ENCODE measurements around the gene TSPYL2.

TSPYL2 gene

DNA sequence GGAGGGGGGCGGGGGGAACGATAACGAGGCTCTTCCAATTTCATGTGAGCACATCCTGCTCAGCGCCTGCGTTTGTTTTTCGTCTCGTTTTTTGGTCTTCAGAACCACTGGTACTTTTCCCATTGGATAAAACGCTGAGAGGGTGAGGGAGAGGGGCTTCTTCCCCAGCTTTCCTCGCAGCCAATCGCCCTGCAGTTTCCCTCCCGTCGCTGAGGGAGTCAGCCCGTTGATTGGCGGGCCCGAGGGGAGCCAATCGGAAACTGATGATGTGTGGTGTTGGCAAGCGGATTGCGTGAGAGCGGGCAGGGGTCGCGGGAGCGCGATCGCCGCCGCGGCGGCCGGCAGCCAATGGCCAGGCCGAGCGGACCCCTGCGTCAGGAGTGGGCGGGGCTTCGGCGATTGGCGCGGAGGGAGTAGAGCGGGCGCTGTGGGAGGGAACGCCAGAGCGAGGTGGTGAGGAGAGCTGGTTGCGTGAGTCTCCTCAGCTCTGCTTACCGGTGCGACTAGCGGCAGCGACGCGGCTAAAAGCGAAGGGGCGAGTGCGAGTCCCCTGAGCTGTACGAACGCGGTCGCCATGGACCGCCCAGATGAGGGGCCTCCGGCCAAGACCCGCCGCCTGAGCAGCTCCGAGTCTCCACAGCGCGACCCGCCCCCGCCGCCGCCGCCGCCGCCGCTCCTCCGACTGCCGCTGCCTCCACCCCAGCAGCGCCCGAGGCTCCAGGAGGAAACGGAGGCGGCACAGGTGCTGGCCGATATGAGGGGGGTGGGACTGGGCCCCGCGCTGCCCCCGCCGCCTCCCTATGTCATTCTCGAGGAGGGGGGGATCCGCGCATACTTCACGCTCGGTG, at the start of gene TSPYL2:
TSS of gene TSPYL2 (plus strand) at position 443 of the 848 bp plus-strand sequence. CDS start at position 575, 132 bp downstream.
- DNase-seq (ENCODE audit: low read depth), result peak; percentile 77

DNA sequence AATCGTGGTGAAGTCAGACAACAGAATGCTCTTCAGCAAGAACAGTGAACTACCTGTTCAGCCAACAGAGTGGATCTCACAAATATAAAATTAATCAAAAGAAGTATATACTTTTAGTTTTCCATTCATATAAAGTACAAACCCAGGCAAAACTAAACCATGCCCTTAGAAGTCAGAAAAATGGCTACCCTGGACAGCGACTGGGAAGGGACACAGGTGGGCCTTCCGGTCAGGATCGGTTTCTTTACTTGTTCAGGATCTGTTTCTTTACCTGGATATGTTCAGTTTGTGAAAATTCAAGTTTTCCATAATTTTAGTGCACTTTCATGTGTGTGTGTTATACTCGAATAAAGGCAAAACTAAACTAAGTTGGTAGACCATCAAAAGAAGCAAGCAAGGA, 46.0 kb upstream of the TSPYL2 start:
- DNase-seq (ENCODE audit: low read depth), result no peak

DNA sequence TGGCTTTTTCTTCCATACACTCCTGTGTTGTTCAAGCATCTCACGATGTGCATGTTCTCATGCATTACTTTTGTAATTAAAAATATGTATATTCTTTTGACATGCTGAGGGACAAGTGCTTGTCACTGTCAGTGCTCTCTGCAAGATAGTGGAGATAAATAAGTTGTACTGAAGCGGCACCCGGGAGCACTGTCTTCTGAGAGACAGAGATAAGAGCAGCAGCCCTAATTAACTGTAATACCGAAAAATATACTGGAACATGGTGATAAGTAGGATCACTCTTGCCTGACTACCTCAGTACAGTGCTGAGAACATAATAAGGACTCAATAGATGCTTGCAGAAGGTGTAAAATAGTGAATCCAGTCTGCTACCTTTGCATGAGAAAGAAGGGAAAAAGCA, 42.9 kb upstream of the TSPYL2 start:
- no peak for DNase-seq (ENCODE audit: low read depth)

DNA sequence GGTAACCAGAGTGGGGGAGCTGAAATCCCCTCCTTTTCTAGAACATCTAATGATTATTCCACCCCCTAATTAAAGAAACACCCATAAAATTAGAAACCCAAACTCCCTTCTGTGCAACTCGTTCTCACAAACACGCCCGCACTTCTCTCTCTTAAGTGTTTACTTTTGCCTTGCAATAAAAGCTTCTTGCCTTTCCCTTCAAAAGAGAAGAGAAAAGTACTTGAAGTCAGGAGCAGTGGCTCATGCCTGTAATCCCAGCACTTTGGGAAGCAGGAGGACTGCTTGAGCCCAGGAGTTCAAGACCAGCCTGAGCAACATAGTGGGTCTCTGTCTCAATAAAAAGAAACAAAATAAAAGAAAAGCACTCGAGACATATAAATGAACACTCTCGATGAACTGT, 37.2 kb upstream of the TSPYL2 start:
- DNase-seq (ENCODE audit: low read depth), result no peak

DNA sequence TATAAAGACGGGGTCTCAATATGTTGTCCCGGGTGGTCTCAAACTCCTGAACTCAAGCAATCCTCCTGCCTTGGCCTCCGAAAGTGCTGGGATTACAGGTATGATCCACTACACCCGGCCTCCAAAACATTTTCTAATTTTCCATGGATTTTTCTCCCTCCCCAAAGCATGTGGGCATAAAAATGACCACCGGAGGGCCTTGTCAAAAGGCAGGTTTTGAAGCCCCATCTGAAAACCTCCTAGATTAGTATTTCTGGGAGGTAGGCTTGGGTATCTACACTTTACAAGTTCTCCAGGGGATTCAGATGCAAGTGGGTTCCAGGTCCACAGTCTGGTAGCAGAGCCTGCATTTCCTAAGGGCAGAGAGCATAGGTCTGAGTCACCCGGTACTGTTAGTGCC, 34.9 kb upstream of the TSPYL2 start:
- DNase-seq (ENCODE audit: low read depth), result no peak

DNA sequence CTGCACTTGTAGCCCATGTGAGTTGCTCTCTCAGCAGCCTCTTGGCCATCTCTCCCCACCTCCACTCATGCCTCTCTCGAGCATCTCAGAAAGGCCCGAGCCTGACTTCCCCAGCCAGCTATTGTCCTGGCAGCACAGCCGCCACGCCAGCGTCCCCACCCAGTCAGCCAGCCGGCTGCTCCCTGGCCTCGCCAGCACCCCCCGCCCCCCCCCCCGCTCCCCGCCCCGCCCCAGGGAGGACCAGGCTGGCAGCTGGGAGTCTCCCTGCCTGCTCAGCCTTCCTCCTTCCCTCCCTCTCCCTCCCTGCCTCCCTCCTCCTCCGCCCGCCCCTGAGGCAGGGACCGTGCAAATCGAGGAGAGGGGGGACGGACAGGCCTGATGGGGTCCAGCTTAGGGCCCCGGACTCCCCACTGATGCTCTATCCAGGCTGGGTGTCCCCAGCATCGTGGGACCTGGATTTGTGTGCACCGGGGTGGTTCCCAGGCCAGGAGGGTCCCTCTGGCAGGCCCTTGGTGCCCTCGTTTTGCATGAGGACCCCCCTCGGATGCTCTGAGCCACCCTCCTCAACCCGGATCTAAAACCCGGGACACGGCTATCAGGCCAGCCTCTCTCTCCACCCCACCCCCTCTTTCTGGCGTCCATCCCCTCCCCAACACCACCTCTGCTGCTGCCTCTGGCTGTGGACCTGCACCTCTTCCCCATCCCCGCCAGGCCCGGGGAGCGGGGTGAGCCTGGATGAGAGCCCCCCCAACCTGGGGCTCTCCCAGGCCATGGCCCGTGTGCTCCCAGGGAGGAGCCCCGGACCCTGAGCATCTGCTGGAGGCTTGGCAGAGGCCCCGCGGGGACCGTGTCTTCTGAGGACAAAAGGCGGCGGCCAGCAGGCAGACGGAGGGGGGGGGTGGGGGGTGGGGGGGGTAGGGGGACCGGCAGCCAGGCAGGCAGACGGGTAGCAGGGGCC, 33.7 kb upstream of the TSPYL2 start, which contains the start of gene GPR173:
TSS of gene GPR173 (plus strand) at position 621 of the 958 bp plus-strand sequence. CDS start 27,833 bp downstream, outside the sequence.
- DNase-seq (ENCODE audit: low read depth), result no peak

DNA sequence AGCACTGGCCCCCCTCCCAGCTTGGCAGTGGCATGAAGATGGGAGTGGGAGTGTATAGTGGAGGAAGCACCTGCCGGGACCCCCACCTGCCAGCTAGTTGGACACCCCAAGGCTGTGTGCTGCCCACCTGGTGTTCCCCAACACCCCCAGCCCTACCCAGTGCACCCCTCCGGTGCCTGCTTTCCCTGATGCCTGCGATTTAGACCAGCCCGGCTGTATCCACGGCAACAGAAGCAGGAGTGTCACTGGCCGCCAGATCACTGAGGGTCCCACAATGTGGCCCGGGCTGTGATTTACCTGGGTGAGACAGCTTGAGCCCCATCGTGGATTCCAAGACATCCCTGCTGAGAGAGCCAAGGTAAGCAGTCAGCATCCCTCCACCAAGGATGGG, 33.0 kb upstream of the TSPYL2 start:
- DNase-seq (ENCODE audit: low read depth), result no peak

DNA sequence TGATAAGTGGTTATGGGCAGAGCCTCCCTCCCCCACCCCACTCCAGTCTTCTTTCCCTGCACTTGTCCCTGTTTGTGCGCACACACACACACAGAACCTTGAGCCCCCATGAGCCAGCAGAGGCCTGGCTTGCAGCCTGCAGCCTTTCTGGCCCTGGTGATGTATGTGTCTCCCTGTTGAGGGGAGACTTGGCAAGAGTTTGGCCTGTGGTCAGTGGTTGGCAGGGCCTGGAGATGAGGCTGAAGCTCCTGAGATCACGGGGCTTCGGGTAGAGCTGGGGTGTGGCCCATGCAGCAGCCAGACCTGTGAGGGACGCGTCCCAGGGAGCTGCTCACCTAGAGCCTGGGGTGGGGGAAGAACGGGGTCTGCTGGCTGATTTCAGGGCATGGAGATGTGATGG, 31.3 kb upstream of the TSPYL2 start:
- DNase-seq (ENCODE audit: low read depth), result no peak

DNA sequence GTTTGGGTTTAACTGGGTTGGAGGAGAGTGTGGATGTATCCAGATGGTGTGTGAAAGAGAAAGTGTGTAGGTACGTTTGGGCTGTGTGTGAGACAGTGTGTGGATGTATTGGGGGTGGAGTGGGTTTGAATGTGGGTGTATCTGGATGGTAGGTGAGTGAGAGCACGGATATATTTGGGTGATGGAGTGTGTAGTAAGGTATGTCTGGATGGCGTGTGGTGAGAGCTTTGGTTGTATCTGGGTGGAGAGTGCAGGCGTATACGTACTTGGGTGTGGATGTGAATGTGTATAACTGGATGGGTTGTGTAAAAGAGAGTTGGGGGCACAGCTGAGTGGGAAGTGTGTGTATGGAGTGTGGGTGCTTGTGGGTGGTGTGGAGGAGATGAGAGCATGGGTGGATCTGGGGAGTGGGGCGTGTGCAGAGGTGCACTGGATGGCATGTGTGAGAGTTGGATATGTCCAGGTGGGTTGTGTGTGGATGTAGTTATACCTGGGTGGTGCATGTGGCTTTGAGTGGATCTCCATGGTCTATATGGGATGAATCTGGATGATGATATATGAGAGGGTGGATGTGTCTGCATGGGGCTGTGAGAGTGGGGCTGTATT, 26.8 kb upstream of the TSPYL2 start:
- no peak for DNase-seq (ENCODE audit: low read depth)

DNA sequence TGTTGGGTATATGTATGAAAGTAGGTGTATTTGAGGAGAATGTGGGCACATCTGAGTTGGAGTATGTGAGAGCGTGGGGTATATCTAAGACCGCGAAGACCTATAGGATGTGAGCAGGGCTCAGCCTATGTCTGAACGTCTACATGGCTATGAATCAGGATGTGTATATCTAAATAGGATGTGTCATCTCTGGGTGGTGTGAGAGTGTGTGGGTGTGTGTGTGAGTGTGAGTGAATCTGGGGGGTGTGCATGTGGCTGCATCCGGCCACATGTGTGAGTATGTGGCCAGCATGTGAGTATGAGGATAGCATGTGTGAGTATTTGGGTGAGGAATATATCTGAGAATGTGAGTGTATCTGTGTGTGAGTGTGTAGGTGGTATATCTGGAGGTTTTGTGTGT, 25.9 kb upstream of the TSPYL2 start:
- DNase-seq (ENCODE audit: low read depth), result no peak

DNA sequence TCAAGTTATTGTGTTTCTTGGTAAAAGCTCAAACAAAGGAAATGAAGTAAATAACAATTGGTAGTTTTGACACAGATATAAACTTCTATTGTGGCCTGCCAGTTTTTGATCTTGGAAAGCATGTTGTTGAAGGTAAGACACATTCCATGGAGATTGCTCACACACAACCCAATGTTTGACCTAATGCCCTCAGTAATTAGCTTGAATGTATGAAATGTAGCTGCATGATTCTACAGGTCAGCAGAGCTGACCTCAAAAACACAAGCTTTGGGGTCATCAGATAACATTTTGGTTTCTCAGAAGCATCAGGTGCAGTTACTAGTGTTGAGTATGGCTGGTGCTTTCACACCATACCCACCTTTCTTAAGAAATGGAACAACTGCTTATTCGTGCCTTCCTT, 17.1 kb upstream of the TSPYL2 start:
- DNase-seq (ENCODE audit: low read depth), result no peak

DNA sequence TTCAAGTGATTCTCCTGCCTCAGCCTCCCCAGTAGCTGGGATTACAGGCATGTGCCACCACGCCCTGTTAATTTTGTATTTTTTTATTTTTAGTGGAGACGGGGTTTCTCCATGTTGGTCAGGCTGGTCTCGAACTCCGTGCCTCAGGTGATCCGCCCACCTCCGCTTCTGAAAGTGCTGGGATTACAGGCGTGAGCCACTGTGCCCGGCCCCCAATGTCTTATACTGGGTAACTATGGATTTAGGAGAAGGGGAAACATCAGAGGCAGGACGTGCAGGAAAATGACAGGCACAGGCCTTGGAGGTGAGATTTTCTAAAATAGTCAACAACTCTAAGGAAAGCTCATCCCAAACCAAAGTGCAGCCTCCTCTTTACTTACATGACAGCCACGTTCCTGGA, 11.1 kb upstream of the TSPYL2 start:
- no peak for DNase-seq (ENCODE audit: low read depth)

DNA sequence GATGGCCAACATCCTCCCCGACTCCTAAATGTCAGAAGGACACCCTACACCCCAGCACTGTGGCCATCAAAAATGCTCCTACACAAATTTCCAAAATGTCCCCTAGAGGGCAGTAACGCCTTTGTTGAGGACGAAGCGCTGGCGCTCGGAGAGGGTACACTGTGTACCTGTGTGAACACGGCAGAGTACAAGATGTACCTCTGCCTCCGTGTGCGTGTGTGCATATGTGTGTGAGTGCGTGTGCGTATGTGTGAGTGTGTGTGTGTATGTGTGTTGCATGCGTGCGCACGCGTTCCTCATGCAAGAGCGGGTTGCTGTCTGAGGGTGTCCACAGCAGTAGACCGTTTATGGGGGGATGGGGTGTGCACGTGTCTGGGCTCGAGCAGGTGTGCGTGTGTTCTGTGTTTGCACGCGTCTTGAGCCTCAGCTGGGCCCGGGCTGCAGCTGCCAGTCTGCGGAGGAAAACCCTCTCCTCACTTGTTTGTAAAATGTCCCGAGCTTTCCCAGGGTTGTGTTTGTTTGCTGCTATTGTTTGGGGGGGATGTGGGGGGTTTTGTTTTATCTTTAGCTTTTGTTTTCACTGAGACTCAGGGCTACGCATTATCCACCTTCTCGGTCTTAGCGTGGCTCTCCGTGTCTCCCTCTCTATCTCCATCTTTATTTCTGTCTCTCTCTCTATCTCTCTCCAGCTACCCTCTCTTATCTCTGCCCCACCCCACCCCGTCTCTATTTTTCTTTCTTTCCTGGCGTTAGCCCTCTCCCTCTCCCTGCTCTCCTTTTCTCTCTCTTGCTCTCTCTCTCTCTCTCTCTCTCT, 10.4 kb upstream of the TSPYL2 start:
- no peak for DNase-seq (ENCODE audit: low read depth)

DNA sequence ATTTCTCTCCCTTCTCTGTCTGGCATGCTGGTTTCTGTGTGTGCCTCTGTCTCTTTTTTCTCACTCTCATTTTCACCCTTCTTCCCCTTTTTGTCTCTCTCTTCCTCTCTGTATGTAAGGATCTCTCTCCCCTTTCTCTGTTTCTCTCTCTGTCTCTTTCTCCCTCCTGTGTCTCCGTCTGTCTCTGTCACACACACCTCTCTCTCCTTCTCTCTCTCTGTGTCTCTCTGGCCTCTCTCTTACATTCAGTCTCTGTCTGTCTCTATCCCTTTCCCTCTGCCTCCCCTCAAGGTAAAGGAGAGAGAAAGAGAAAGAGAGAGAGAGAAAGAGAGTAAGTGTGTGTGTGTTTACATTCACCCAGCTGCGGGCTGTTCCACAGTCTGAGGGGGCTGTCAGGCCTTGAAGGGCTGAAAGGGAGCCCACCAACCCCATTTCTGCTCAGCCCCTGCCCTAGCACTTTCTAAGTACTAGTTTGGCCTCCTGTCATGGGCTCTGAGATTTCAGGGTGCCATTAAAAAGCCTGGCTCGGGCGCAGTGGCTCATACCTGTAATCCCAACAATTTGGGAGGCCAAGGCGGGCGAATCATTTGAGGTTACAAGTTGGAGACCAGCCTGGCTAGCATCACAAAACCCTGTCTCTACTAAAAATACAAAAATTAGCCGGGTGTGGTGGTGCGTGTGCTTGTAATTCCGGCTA, 9.6 kb upstream of the TSPYL2 start:
- DNase-seq (ENCODE audit: low read depth), result no peak

DNA sequence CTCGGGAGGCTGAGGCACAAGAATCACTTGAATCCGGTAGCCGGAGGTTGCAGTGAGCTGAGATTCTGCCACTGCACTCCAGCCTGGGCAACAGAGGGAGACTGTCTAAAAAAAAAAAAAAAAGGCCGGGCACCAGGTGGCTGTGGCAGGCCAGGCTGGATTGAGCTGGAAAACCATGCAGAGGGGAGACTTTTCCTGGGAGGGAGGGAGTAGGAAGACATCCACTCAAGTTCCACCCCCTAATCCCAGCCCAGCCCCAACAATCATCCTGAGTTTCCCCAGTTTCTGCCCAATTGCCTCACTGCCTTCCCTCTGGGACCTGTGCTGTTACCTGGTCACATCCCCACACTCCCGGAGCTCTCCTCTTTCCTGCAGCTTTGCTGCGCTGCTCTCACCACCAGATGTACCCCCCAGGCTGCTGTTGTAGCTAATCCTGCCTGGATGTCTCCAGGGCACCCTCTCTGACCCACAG, 9.0 kb upstream of the TSPYL2 start:
- DNase-seq (ENCODE audit: low read depth), result no peak

DNA sequence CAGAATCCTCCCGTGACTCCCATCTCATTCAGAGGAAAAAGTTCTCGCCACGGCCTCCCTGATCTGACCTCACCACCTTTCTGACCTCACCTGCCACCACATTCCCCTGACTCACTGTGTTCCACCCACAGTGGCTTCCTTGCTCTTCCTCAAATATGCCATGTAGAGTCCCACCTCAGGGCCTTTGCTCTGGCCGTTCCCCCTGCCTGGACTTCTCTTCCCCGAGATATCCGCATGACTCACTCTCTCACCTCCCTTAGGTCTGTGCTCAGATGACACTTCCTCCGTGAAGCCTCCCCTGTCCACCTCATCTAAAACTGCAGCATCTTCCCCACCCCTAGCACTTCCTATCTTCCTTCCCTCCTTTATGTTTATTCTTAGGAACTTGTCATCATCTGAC, 7.2 kb upstream of the TSPYL2 start:
- DNase-seq (ENCODE audit: low read depth), result no peak

DNA sequence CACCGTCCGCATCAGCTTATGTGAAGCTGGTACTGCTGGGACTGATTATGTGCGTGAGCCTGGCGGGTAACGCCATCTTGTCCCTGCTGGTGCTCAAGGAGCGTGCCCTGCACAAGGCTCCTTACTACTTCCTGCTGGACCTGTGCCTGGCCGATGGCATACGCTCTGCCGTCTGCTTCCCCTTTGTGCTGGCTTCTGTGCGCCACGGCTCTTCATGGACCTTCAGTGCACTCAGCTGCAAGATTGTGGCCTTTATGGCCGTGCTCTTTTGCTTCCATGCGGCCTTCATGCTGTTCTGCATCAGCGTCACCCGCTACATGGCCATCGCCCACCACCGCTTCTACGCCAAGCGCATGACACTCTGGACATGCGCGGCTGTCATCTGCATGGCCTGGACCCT, 5.5 kb upstream of the TSPYL2 start:
- DNase-seq (ENCODE audit: low read depth), result no peak

DNA sequence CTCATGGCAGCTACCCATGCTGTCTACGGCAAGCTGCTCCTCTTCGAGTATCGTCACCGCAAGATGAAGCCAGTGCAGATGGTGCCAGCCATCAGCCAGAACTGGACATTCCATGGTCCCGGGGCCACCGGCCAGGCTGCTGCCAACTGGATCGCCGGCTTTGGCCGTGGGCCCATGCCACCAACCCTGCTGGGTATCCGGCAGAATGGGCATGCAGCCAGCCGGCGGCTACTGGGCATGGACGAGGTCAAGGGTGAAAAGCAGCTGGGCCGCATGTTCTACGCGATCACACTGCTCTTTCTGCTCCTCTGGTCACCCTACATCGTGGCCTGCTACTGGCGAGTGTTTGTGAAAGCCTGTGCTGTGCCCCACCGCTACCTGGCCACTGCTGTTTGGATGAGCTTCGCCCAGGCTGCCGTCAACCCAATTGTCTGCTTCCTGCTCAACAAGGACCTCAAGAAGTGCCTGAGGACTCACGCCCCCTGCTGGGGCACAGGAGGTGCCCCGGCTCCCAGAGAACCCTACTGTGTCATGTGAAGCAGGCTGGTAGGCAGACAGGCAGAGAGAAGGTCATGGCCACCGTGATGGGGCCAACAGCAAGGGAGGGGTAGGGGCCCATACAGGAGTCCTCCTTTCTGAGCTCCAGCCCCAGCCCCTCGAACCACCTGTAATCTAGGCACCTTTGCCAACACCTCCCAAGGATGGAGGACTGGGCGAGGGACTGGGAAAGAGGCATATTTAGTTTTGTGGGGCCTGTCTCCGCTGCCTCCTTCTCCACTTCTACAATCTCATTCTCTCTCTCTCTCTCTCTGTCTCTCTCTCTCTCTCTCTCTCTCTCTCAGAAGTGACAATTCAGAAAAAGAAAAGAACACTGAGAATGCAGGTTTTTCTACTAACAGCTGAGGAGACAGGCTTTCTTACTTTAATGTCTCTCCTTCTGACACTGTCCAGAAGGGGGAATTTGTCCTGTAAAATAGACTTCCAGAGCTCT, 4.7 kb upstream of the TSPYL2 start:
- no peak for DNase-seq (ENCODE audit: low read depth)

DNA sequence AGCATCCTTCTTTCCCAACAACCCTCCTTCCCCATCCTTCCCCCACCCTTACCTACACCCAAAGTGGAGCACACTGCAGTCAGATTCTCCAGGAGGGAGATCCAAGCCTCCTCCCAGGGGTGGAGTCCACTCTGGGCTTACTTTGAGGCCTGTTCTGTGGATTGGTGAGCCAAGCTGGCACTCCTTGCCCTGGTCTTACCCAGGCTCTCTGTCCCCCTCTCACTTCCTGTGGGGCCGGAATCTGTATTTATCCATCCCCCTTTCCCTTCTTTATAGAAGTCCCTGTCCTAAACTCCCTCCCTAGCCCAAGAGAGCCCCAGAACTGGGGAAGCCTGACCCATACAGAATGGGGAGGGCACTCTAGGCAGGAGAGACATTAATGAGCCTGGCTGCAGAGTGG, 3.2 kb upstream of the TSPYL2 start:
- no peak for DNase-seq (ENCODE audit: low read depth)
